ENCODE results near the gene ACP5. TPM values are rescaled to one million over a fixed set of nuclear protein-coding genes. Genes with fewer than 3 reads are reported as not detected.
"Not testable (repeated sequence)": the region's sequence is repeated elsewhere in the genome, so short reads cannot be mapped to it uniquely, and the experiment has no call there.

The ACP5 gene
- total and polyA plus RNA-seq, 4 donors: 0.70 to 8.0 (median 2.9) TPM

GRCh38 chr19:11564082-11564807, 13.2 kb downstream of the ACP5 start:
- H3K9me3 ChIP-seq (ENCODE audit: control insufficient read depth, insufficient read depth, low read length); H3K4me3 ChIP-seq (ENCODE audit: low read depth, low read length); H3K27me3 ChIP-seq (ENCODE audit: control insufficient read depth, insufficient read depth, low read length); DNase-seq (ENCODE audit: low read depth in 4 of 6, low spot score in 6 of 6); H3K4me1 ChIP-seq (ENCODE audit: control insufficient read depth, insufficient read depth, low read length); H3K36me3 ChIP-seq (ENCODE audit: control insufficient read depth, insufficient read depth, low read length); H3K27ac ChIP-seq (ENCODE audit: low read depth, low read length): not testable (repeated sequence)
- 100% methylated on average over 1 of the region's 6 CpGs for whole genome bisulfite sequencing (ENCODE audit: insufficient coverage)

- 90% methylated on average over 6 of the region's 8 CpGs for WGBS (ENCODE audit: insufficient coverage)
- Histone ChIP-seq H3K9me3 (ENCODE audit: control insufficient read depth, insufficient read depth, low read length) (no peaks in the 10 kb centered on the region), H3K4me3 (ENCODE audit: low read depth, low read length) (no peak overlapping the region), H3K4me1 (ENCODE audit: control insufficient read depth, insufficient read depth, low read length) (peaks cover 10% of the 10 kb centered on the region), H3K36me3 (ENCODE audit: control insufficient read depth, insufficient read depth, low read length) (no peaks in the 10 kb centered on the region), H3K27me3 (ENCODE audit: control insufficient read depth, insufficient read depth, low read length) (no peaks in the 10 kb centered on the region), H3K27ac (ENCODE audit: low read depth, low read length) (no peak overlapping the region)
- DNase-seq (ENCODE audit: low read depth in 4 of 6, low spot score in 6 of 6): no peak
These were observed 13.9 kb downstream of the ACP5 start for GRCh38 chr19:11563532-11563931.

GRCh38 chr19:11560404-11561051, 16.9 kb downstream of the ACP5 start:
- Histone ChIP-seq H3K27me3 (ENCODE audit: control insufficient read depth, insufficient read depth, low read length) (no peaks in the 10 kb centered on the region), H3K36me3 (ENCODE audit: control insufficient read depth, insufficient read depth, low read length) (peaks cover 11% of the 10 kb centered on the region), H3K4me3 (ENCODE audit: low read depth, low read length) (no peak overlapping the region), H3K9me3 (ENCODE audit: control insufficient read depth, insufficient read depth, low read length) (no peaks in the 10 kb centered on the region), H3K4me1 (ENCODE audit: control insufficient read depth, insufficient read depth, low read length) (peaks cover 36% of the 10 kb centered on the region), H3K27ac (ENCODE audit: low read depth, low read length) (no peak overlapping the region)
- 28% methylated on average over 5 of the region's 9 CpGs for WGBS (ENCODE audit: insufficient coverage)
- DNase-seq (ENCODE audit: low read depth in 4 of 6, low spot score in 6 of 6): peak in 3 of 6 donors; percentile 36 to 78 (median 78)

- peaks cover 40% of the 10 kb centered on the region for H3K4me1 ChIP-seq (ENCODE audit: control insufficient read depth, insufficient read depth, low read length)
- H3K9me3 ChIP-seq (ENCODE audit: control insufficient read depth, insufficient read depth, low read length): no peaks in the 10 kb centered on the region
- H3K36me3 ChIP-seq (ENCODE audit: control insufficient read depth, insufficient read depth, low read length): peaks cover 24% of the 10 kb centered on the region
- peak; percentile 94 to 100 (median 96) for DNase-seq (ENCODE audit: low read depth in 4 of 6, low spot score in 6 of 6)
- peak within 1 kb of the TSS; percentile 79 for H3K27ac ChIP-seq (ENCODE audit: low read depth, low read length)
- WGBS (ENCODE audit: insufficient coverage): 0% methylated on average over 49 of the region's 57 CpGs
- H3K27me3 ChIP-seq (ENCODE audit: control insufficient read depth, insufficient read depth, low read length): no peaks in the 10 kb centered on the region
- peak within 1 kb of the TSS; percentile 86 for H3K4me3 ChIP-seq (ENCODE audit: low read depth, low read length)
These were observed 18.3 kb downstream of the ACP5 start, which contains the start of gene ELOF1 for GRCh38 chr19:11558881-11559828. ELOF1 (minus strand) TSS chr19:11559230; CDS start chr19:11554347, 4,883 bp downstream.

GRCh38 chr19:11556634-11557420, 20.6 kb downstream of the ACP5 start:
- no peak overlapping the region for H3K4me3 ChIP-seq (ENCODE audit: low read depth, low read length)
- H3K9me3 ChIP-seq (ENCODE audit: control insufficient read depth, insufficient read depth, low read length): no peaks in the 10 kb centered on the region
- 100% methylated on average over 1 of the region's 4 CpGs for WGBS (ENCODE audit: insufficient coverage)
- no peaks in the 10 kb centered on the region for H3K27me3 ChIP-seq (ENCODE audit: control insufficient read depth, insufficient read depth, low read length)
- peaks cover 47% of the 10 kb centered on the region for H3K36me3 ChIP-seq (ENCODE audit: control insufficient read depth, insufficient read depth, low read length)
- DNase-seq (ENCODE audit: low read depth in 4 of 6, low spot score in 6 of 6): no peak
- H3K27ac ChIP-seq (ENCODE audit: low read depth, low read length): no peak overlapping the region
- peaks cover 40% of the 10 kb centered on the region for H3K4me1 ChIP-seq (ENCODE audit: control insufficient read depth, insufficient read depth, low read length)

- Histone ChIP-seq H3K4me1 (ENCODE audit: control insufficient read depth, insufficient read depth, low read length) (peaks cover 39% of the 10 kb centered on the region), H3K27ac (ENCODE audit: low read depth, low read length) (no peak overlapping the region), H3K4me3 (ENCODE audit: low read depth, low read length) (no peak overlapping the region), H3K9me3 (ENCODE audit: control insufficient read depth, insufficient read depth, low read length) (no peaks in the 10 kb centered on the region), H3K36me3 (ENCODE audit: control insufficient read depth, insufficient read depth, low read length) (peaks cover 55% of the 10 kb centered on the region), H3K27me3 (ENCODE audit: control insufficient read depth, insufficient read depth, low read length) (no peaks in the 10 kb centered on the region)
- WGBS (ENCODE audit: insufficient coverage): 71% methylated on average over 4 of the region's 6 CpGs
- DNase-seq (ENCODE audit: low read depth in 4 of 6, low spot score in 6 of 6): peak in 1 of 6 donors; percentile 47
These were observed 22.2 kb downstream of the ACP5 start for GRCh38 chr19:11555246-11555645.

GRCh38 chr19:11554160-11554559, 23.3 kb downstream of the ACP5 start:
- DNase-seq (ENCODE audit: low read depth in 4 of 6, low spot score in 6 of 6): no peak
- peaks cover 30% of the 10 kb centered on the region for H3K4me1 ChIP-seq (ENCODE audit: control insufficient read depth, insufficient read depth, low read length)
- H3K36me3 ChIP-seq (ENCODE audit: control insufficient read depth, insufficient read depth, low read length): peaks cover 62% of the 10 kb centered on the region
- H3K27me3 ChIP-seq (ENCODE audit: control insufficient read depth, insufficient read depth, low read length): no peaks in the 10 kb centered on the region
- 94% methylated on average over 11 of the region's 12 CpGs for WGBS (ENCODE audit: insufficient coverage)
- no peak overlapping the region for H3K4me3 ChIP-seq (ENCODE audit: low read depth, low read length)
- no peaks in the 10 kb centered on the region for H3K9me3 ChIP-seq (ENCODE audit: control insufficient read depth, insufficient read depth, low read length)
- no peak overlapping the region for H3K27ac ChIP-seq (ENCODE audit: low read depth, low read length)

- Histone ChIP-seq H3K9me3 (ENCODE audit: control insufficient read depth, insufficient read depth, low read length) (no peaks in the 10 kb centered on the region), H3K36me3 (ENCODE audit: control insufficient read depth, insufficient read depth, low read length) (peaks cover 62% of the 10 kb centered on the region), H3K27me3 (ENCODE audit: control insufficient read depth, insufficient read depth, low read length) (no peaks in the 10 kb centered on the region), H3K4me1 (ENCODE audit: control insufficient read depth, insufficient read depth, low read length) (peaks cover 22% of the 10 kb centered on the region), H3K4me3 (ENCODE audit: low read depth, low read length) (no peak overlapping the region), H3K27ac (ENCODE audit: low read depth, low read length) (no peak overlapping the region)
- WGBS (ENCODE audit: insufficient coverage): 81% methylated on average over 16 of the region's 20 CpGs
- no peak for DNase-seq (ENCODE audit: low read depth in 4 of 6, low spot score in 6 of 6)
These were observed 24.6 kb downstream of the ACP5 start for GRCh38 chr19:11552666-11553372.
